ENCODE data around the gene MAPK6. TPM values are rescaled to one million over a fixed set of nuclear protein-coding genes. Genes with fewer than 3 reads are reported as not detected.

The MAPK6 gene
- polyA plus RNA-seq, 1 donor from 2014 or later, result 140 TPM

GRCh38 chr15:52097180-52097579, 78.2 kb downstream of the MAPK6 start:
- Histone ChIP-seq H3K79me2 (replicated peaks; ENCODE audit: insufficient read depth, low read length) (no peaks in the 10 kb centered on the region), H3K9ac (ENCODE audit: low read length) (no peak overlapping the region), H3K4me2 (ENCODE audit: low read length) (no peak overlapping the region), H4K20me1 (ENCODE audit: insufficient read depth) (no peaks in the 10 kb centered on the region), H3K9me3 (ENCODE audit: low read length) (no peaks in the 10 kb centered on the region), H3K36me3 (ENCODE audit: insufficient read depth, low read length) (no peaks in the 10 kb centered on the region), H3K27me3 (ENCODE audit: insufficient read depth, low read depth, low read length) (no peaks in the 10 kb centered on the region), H2AFZ (ENCODE audit: low read depth, low read length) (no peak overlapping the region), H3K9me2 (ENCODE audit: insufficient read depth, low read length) (no peaks in the 10 kb centered on the region), H3F3A (ENCODE audit: insufficient read depth, low read length, poor library complexity, severe bottlenecking) (no peaks in the 10 kb centered on the region), H3K4me3 (ENCODE audit: low read length) (no peak overlapping the region), H3K27ac (ENCODE audit: low read length) (no peak overlapping the region)
- TF ChIP-seq SMC3 (conservative IDR thresholded peaks at IDR 0.05; ENCODE audit: poor library complexity) (no peak), POLR2AphosphoS5 (IDR thresholded peaks at IDR 0.05) (no peak), REST (IDR thresholded peaks at IDR 0.05; ENCODE audit: borderline replicate concordance) (no peak)

GRCh38 chr15:52098323-52098722, 79.3 kb downstream of the MAPK6 start:
- TF ChIP-seq TAF1 (IDR thresholded peaks at IDR 0.05; ENCODE audit: low read depth) (no peak), EP300 (conservative IDR thresholded peaks at IDR 0.05; ENCODE audit: poor library complexity, severe bottlenecking) (no peak), MXI1 (conservative IDR thresholded peaks at IDR 0.05; ENCODE audit: poor library complexity, severe bottlenecking) (no peak), POLR2AphosphoS5 (IDR thresholded peaks at IDR 0.05) (no peak), EZH2 (IDR thresholded peaks at IDR 0.05; ENCODE audit: borderline replicate concordance, insufficient read depth, low read length, poor library complexity, severe bottlenecking) (no peak), REST (IDR thresholded peaks at IDR 0.05; ENCODE audit: borderline replicate concordance) (no peak), SMC3 (conservative IDR thresholded peaks at IDR 0.05; ENCODE audit: poor library complexity) (no peak), CTCF (IDR thresholded peaks at IDR 0.05; ENCODE audit: poor library complexity, severe bottlenecking) (no peak)
- no peaks in the 10 kb centered on the region for H3K9me2 ChIP-seq (ENCODE audit: insufficient read depth, low read length)
- H3F3A ChIP-seq (ENCODE audit: insufficient read depth, low read length, poor library complexity, severe bottlenecking), result no peaks in the 10 kb centered on the region
- H3K9me3 ChIP-seq (ENCODE audit: low read length), result no peaks in the 10 kb centered on the region
- H2AFZ ChIP-seq (ENCODE audit: low read depth, low read length), result no peak overlapping the region
- no peak overlapping the region for H3K27ac ChIP-seq (ENCODE audit: low read length)
- H3K4me3 ChIP-seq (ENCODE audit: low read length), result no peak overlapping the region
- no peak overlapping the region for H3K9ac ChIP-seq (ENCODE audit: low read length)
- H4K20me1 ChIP-seq (ENCODE audit: insufficient read depth), result no peaks in the 10 kb centered on the region
- H3K4me2 ChIP-seq (ENCODE audit: low read length), result no peak overlapping the region
- no peaks in the 10 kb centered on the region for H3K36me3 ChIP-seq (ENCODE audit: insufficient read depth, low read length)
- no peaks in the 10 kb centered on the region for H3K79me2 ChIP-seq (replicated peaks; ENCODE audit: insufficient read depth, low read length)
- no peaks in the 10 kb centered on the region for H3K27me3 ChIP-seq (ENCODE audit: insufficient read depth, low read depth, low read length)

All from neural cell (in vitro differentiated cells).